GM12865 (cell line): Measurements from ENCODE around the gene CDH13.

Experiments
- DNase-seq: peaks from one replicate; pipeline ENCODE4 v3.0.0; 2010; ENCODE audit warnings: low read depth
- H3K4me3 ChIP-seq: 2 replicates; pipeline ENCODE4 v1.5.1; 2011; ENCODE audit warnings: mild to moderate bottlenecking, low read depth, low read length, control low read depth
- TF ChIP-seq, protein P1 (sequence below): IDR thresholded peaks from 2 replicates; pipeline ENCODE4 v1.5.1; 2011; ENCODE audit warnings: low read length, control low read depth, low read depth, inconsistent platforms; ENCODE audit not compliant: insufficient read depth; ENCODE audit errors: missing control alignments

CDH13 gene

DNA sequence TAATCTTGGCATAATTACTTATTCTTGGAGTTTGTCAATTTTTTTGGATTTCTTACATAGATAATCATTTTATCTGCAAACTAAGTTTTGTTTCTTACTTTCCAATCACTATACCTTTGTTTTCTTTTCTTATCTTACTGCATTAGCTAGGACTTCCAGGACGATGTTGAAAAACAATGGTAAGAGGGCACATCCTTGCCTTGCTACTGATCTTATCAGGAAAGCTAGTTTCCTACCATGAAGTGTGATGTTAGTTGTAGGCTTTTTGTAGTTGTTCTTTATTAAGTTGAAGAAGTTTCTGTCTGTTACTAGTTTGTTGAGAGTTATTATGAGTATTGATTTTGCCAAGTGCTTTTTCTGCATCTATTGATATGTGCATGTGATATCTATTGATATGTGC lies 31.0 kb downstream of the CDH13 start:
- no peak overlapping the region for H3K4me3 ChIP-seq
- no peak for DNase-seq
- TF ChIP-seq, protein P1, sequence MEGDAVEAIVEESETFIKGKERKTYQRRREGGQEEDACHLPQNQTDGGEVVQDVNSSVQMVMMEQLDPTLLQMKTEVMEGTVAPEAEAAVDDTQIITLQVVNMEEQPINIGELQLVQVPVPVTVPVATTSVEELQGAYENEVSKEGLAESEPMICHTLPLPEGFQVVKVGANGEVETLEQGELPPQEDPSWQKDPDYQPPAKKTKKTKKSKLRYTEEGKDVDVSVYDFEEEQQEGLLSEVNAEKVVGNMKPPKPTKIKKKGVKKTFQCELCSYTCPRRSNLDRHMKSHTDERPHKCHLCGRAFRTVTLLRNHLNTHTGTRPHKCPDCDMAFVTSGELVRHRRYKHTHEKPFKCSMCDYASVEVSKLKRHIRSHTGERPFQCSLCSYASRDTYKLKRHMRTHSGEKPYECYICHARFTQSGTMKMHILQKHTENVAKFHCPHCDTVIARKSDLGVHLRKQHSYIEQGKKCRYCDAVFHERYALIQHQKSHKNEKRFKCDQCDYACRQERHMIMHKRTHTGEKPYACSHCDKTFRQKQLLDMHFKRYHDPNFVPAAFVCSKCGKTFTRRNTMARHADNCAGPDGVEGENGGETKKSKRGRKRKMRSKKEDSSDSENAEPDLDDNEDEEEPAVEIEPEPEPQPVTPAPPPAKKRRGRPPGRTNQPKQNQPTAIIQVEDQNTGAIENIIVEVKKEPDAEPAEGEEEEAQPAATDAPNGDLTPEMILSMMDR = no peak

DNA sequence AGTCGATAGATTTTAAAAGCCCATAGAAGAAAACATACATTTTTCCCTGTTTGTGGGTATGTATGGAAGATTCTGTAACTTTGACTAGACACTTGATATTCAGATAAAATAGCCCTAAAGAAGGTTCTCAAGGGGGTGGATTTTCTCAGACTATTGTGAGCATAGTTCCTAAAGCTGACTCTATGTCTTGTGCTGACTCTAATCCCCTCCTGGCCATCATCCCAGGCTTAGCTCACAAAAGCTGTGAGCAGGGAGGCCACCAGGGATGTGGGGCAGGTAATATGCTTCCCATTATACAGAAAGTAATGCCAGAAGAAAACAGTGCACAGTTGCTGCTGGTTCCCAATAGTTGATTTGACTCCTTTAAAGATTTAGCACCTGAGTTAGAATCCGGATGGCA lies 32.0 kb downstream of the CDH13 start:
- DNase-seq = no peak
- TF ChIP-seq, protein P1 = no peak
- H3K4me3 ChIP-seq = no peak overlapping the region

DNA sequence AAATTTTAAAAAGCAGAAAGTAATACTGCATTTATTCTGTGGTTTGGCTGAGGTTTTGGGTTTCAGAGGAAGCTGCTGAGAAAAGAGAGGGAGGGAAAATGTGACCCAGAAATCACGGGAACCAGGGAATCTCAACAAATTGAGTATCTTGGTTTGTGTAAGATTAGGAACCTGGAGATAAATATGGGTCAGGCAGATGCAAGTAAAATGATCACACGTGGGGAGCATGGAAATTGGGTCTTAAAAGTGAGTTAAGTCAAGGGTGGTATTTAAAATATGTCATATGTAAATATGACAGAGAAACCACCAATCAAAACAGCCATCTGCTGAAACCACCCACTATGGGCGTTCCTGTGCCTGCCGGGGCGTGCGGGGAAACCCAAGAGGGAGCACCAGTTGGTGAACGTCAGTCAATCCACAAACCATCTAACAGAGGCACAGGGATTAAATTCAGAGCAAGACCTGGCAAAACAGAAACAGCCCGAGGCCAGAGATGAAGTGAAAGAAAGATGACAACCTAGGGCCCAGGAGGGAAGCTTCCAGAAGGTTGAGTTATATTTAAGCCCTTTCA lies 33.4 kb downstream of the CDH13 start:
- TF ChIP-seq, protein P1 = no peak
- peak; percentile 39 for DNase-seq
- H3K4me3 ChIP-seq = no peak overlapping the region

DNA sequence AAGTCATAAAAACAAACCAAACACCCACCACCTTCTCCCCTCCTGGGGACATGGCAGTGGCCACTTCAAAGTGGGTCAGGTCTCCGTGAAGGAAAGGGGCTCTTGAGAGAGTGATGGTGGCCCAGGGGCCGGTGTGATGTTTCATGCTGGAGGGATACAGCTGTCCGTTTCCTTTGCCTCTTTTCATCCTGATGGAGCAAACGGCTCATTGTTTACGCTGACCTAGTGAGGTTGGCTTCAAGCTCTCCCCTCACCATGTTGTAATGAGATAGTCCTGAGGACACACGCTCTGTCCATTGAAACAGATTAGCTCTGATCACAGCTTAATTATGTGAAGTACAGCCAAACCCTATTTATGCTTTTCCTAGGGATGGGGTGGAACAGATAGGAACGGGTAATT lies 34.2 kb downstream of the CDH13 start:
- no peak for DNase-seq
- H3K4me3 ChIP-seq = no peak overlapping the region
- TF ChIP-seq, protein P1 = no peak

DNA sequence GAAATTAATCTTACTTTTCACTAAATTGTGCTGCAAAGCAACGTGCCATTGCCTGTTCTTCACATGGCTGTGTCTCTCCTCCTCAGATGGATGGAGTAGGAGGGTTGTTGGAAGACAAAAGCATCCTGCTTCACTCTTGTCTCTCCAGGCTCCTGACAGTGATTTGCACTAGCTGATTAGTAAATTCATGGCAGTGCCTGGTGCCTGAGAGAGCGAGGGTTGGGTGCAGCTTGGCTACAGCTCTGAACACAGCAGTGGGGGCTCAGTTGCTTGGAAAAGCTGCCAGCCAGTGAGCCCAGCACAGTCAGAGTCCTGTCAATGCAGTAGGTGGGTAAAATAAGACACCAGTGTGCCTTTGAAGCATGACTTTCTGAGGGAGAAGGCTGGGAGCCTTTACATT lies 37.4 kb downstream of the CDH13 start:
- TF ChIP-seq, protein P1 = no peak
- H3K4me3 ChIP-seq = no peak overlapping the region
- DNase-seq = no peak

DNA sequence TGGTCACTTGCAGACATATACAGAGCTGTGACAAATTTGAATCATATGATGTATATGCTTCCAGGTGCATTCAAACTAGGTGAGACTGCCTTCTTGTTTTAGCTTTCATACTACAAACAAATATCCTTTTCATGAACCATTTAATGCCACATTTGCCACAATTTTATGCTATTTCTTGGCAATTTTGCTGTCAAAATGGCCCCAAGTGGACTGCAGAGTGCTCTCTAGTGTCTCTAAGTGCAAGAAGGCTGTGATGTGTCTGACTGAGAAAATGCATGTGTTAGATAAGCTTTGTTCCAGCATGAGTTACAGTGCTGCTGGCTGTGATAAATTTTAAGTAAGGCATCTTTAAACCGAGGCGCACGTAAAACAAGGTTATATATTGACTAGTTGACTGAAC lies 38.3 kb downstream of the CDH13 start:
- H3K4me3 ChIP-seq = no peak overlapping the region
- no peak for DNase-seq
- TF ChIP-seq, protein P1 = no peak

DNA sequence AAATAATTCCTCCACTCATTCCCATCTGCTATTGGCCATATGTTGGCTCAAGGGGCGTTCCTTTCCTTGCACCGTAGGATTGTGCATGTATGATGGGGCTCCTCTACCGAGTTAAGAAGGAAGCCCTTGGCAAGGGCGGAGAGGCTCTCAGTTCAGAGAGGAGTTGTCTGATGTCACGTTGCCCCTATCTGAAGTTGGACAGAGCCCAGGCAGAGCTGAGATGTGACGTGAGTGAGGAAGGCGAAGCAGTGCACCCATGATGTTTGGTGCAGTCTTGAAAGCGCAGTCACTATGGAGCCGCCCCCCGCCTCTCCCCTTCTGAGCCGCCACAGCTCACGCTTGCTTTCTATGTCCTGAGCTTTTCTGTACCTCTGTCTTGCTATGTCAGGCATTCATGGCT lies 40.7 kb downstream of the CDH13 start:
- no peak for DNase-seq
- TF ChIP-seq, protein P1 = no peak
- no peak overlapping the region for H3K4me3 ChIP-seq
